HG03175 (cell line): ENCODE results near the gene PARP8.
"Not testable (repeated sequence)": the region's sequence is repeated elsewhere in the genome, so short reads cannot be mapped to it uniquely, and the experiment has no call there.

Experiments used
- ATAC-seq: cut with Tn5 transposase; IDR thresholded peaks from one replicate; pipeline ENCODE4 v1.9.1; 2021; ENCODE audit warnings: mild to moderate bottlenecking, moderate library complexity; ENCODE audit not compliant: unreplicated experiment

The PARP8 gene

GRCh38 chr5:50767588-50767987 is 101.2 kb downstream of the PARP8 start:
- ATAC-seq, result no peak

GRCh38 chr5:50768634-50769033 is 102.2 kb downstream of the PARP8 start:
- ATAC-seq, result no peak

- no peak for ATAC-seq
These were observed 104.0 kb downstream of the PARP8 start for GRCh38 chr5:50770441-50770840.

- not testable (repeated sequence) for ATAC-seq
These were observed 108.2 kb downstream of the PARP8 start for GRCh38 chr5:50774446-50775175.

- ATAC-seq, result no peak
These were observed 119.6 kb downstream of the PARP8 start for GRCh38 chr5:50786073-50786472.

- no peak for ATAC-seq
These were observed 125.4 kb downstream of the PARP8 start for GRCh38 chr5:50791813-50792212.

GRCh38 chr5:50792843-50793242 is 126.4 kb downstream of the PARP8 start:
- no peak for ATAC-seq

- ATAC-seq, result no peak
These were observed 128.4 kb downstream of the PARP8 start for GRCh38 chr5:50794812-50795211.

GRCh38 chr5:50798002-50798401 is 131.6 kb downstream of the PARP8 start:
- no peak for ATAC-seq

- no peak for ATAC-seq
These were observed 133.2 kb downstream of the PARP8 start for GRCh38 chr5:50799596-50799995.

- ATAC-seq, result no peak
These were observed 134.0 kb downstream of the PARP8 start for GRCh38 chr5:50800410-50800809.

GRCh38 chr5:50807661-50808060 is 141.2 kb downstream of the PARP8 start:
- no peak for ATAC-seq

- ATAC-seq, result no peak
These were observed 142.0 kb downstream of the PARP8 start for GRCh38 chr5:50808406-50808805.

- not testable (repeated sequence) for ATAC-seq
These were observed 145.3 kb downstream of the PARP8 start for GRCh38 chr5:50811746-50812145.

GRCh38 chr5:50813691-50814090 is 147.3 kb downstream of the PARP8 start:
- no peak for ATAC-seq

- ATAC-seq, result no peak
These were observed 148.1 kb downstream of the PARP8 start for GRCh38 chr5:50814556-50814955.

- ATAC-seq, result no peak
These were observed 155.6 kb downstream of the PARP8 start for GRCh38 chr5:50822046-50822445.

- no peak for ATAC-seq
These were observed 156.3 kb downstream of the PARP8 start for GRCh38 chr5:50822761-50823160.

GRCh38 chr5:50823568-50823967 is 157.1 kb downstream of the PARP8 start:
- ATAC-seq, result no peak

GRCh38 chr5:50824109-50824508 is 157.7 kb downstream of the PARP8 start:
- no peak for ATAC-seq

- ATAC-seq, result no peak
These were observed 161.2 kb downstream of the PARP8 start for GRCh38 chr5:50827516-50828247.

GRCh38 chr5:50829023-50829422 is 162.6 kb downstream of the PARP8 start:
- no peak for ATAC-seq
